ENCODE data around the gene IQCE. TPM values are rescaled to one million over a fixed set of nuclear protein-coding genes. Genes with fewer than 3 reads are reported as not detected.

The IQCE gene
- total and polyA plus RNA-seq, 3 donors from 2014 or later, result 57.9 to 139 (median 86.4) TPM

GRCh38 chr7:2517678-2518507, 40.9 kb upstream of the IQCE start:
- DNase-seq, result no peak
- 62 to 66% methylated on average over 14 to 18 of the region's 18 CpGs for WGBS, 2 donors
- H3K4me1 ChIP-seq, result peaks cover 23% of the 10 kb centered on the region
- intact Hi-C loops (cut with DNase I; ENCODE audit: low total_unique reads), result no loop called here
- no peaks in the 10 kb centered on the region for H3K27me3 ChIP-seq
- peak overlapping the region in 1 of 2 donors; percentile 59 for H3K4me3 ChIP-seq
- no peaks in the 10 kb centered on the region for H3K36me3 ChIP-seq (ENCODE audit: low read depth, missing control alignments)
- no peaks in the 10 kb centered on the region for H3K9me3 ChIP-seq
- TF ChIP-seq CTCF (IDR thresholded peaks at IDR 0.05), result no peak
- TF ChIP-seq POLR2A (IDR thresholded peaks at IDR 0.05), result no peak
- H3K27ac ChIP-seq, result no peak overlapping the region

GRCh38 chr7:2518737-2519118, 40.1 kb upstream of the IQCE start:
- WGBS, 2 donors, result 10 to 12% methylated on average over 20 to 41 of the region's 41 CpGs
- intact Hi-C loops (cut with DNase I; ENCODE audit: low total_unique reads), result no loop called here
- peaks cover 31% of the 10 kb centered on the region for H3K4me1 ChIP-seq
- no peaks in the 10 kb centered on the region for H3K9me3 ChIP-seq
- DNase-seq, result no peak
- no peak for TF ChIP-seq CTCF (IDR thresholded peaks at IDR 0.05)
- no peak for TF ChIP-seq POLR2A (IDR thresholded peaks at IDR 0.05)
- H3K27me3 ChIP-seq, result no peaks in the 10 kb centered on the region
- H3K36me3 ChIP-seq (ENCODE audit: low read depth, missing control alignments), result no peaks in the 10 kb centered on the region
- peak overlapping the region; percentile 49 to 59 for H3K4me3 ChIP-seq
- peak overlapping the region in 1 of 2 donors; percentile 41 for H3K27ac ChIP-seq

GRCh38 chr7:2519119-2519930, 39.5 kb upstream of the IQCE start, which contains the start of gene LFNG:
LFNG (plus strand) TSS chr7:2519774; CDS start chr7:2519862, 88 bp downstream.
- peak in 1 of 3 experiments; percentile 10 for TF ChIP-seq CTCF (IDR thresholded peaks at IDR 0.05)
- TF ChIP-seq POLR2A (IDR thresholded peaks at IDR 0.05), result peak; percentile 25
- 1 to 3% methylated on average over 7 to 56 of the region's 95 CpGs for WGBS, 2 donors
- peak within 1 kb of the TSS in 1 of 2 donors; percentile 41 for H3K27ac ChIP-seq
- no peaks in the 10 kb centered on the region for H3K27me3 ChIP-seq
- intact Hi-C loops (cut with DNase I; ENCODE audit: low total_unique reads), result no loop called here
- H3K4me3 ChIP-seq, result peak within 1 kb of the TSS; percentile 49 to 59
- no peaks in the 10 kb centered on the region for H3K9me3 ChIP-seq
- peak; percentile 92 for DNase-seq
- H3K36me3 ChIP-seq (ENCODE audit: low read depth, missing control alignments), result no peaks in the 10 kb centered on the region
- peaks cover 37% of the 10 kb centered on the region for H3K4me1 ChIP-seq

- 9 to 29% methylated on average over 3 to 21 of the region's 37 CpGs for WGBS, 2 donors
- Histone ChIP-seq H3K4me3 (peak overlapping the region; percentile 23 to 42), H3K4me1 (peaks cover 46% of the 10 kb centered on the region), H3K27me3 (no peaks in the 10 kb centered on the region), H3K9me3 (no peaks in the 10 kb centered on the region), H3K27ac (no peak overlapping the region), H3K36me3 (ENCODE audit: low read depth, missing control alignments) (no peaks in the 10 kb centered on the region)
- TF ChIP-seq POLR2A (IDR thresholded peaks at IDR 0.05) (no peak), CTCF (IDR thresholded peaks at IDR 0.05) (no peak)
- intact Hi-C loops (cut with DNase I; ENCODE audit: low total_unique reads), result no loop called here
- peak; percentile 38 for DNase-seq
Measured at GRCh38 chr7:2520131-2520760, 38.5 kb upstream of the IQCE start.
